Lung (tissue), 12 donors: Measurements from ENCODE around the gene COL13A1. TPM values are rescaled to one million over a fixed set of nuclear protein-coding genes. Genes with fewer than 3 reads are reported as not detected.

Experiments used
- ATAC-seq: fragments of 200-7000 bp; cut with Tn5 transposase; one replicate; pipeline ENCODE4 v1.9.1; 2020; ENCODE audit warnings: moderate number of reproducible peaks; ENCODE audit not compliant: insufficient read depth, low FRiP score
- DNase-seq, 3 donors: peaks; one replicate each; pipeline ENCODE4 v3.0.0-alpha.2; 2013 to 2017
- H3K27ac ChIP-seq, 2 donors: one replicate each; pipeline ENCODE4 v1.5.1; 2013; ENCODE audit warnings: mild to moderate bottlenecking in 2 of 2, moderate library complexity in 2 of 2, control low read depth in 1 of 2, inconsistent platforms in 1 of 2, low read depth in 1 of 2, low read length in 1 of 2
- H3K27me3 ChIP-seq, 3 donors: one replicate each; pipeline ENCODE4 v1.5.1; 2013; ENCODE audit warnings: low read length in 2 of 3; ENCODE audit not compliant: control insufficient read depth in 3 of 3, insufficient read depth in 3 of 3
- H3K36me3 ChIP-seq, 4 donors: one replicate each; pipeline ENCODE4 v1.5.1; 2013; ENCODE audit warnings: low read length in 4 of 4, mild to moderate bottlenecking in 1 of 4, moderate library complexity in 1 of 4; ENCODE audit not compliant: control insufficient read depth in 4 of 4, insufficient read depth in 4 of 4
- H3K4me1 ChIP-seq, 5 donors: one replicate each; pipeline ENCODE4 v1.5.1; 2013; ENCODE audit warnings: low read length in 5 of 5, mild to moderate bottlenecking in 2 of 5, moderate library complexity in 1 of 5; ENCODE audit not compliant: control insufficient read depth in 5 of 5, insufficient read depth in 5 of 5
- H3K4me3 ChIP-seq: one replicate; pipeline ENCODE4 v1.5.1; 2013; ENCODE audit warnings: mild to moderate bottlenecking, control low read depth, moderate library complexity
- H3K9ac ChIP-seq, 2 donors: one replicate each; pipeline ENCODE4 v1.5.1; 2013; ENCODE audit warnings: low read length in 2 of 2, control low read depth in 1 of 2; ENCODE audit not compliant: insufficient read depth in 1 of 2
- H3K9me3 ChIP-seq, 4 donors: one replicate each; pipeline ENCODE4 v1.5.1; 2013; ENCODE audit warnings: low read length in 3 of 4, mild to moderate bottlenecking in 1 of 4, moderate library complexity in 1 of 4; ENCODE audit not compliant: control insufficient read depth in 4 of 4, insufficient read depth in 3 of 4
- WGBS, 2 donors: extraction: QIAGEN DNeasy Blood & Tissue Kit; methylation state at CpG; one replicate each; pipeline ENCODE4 v1.1.7; 2013; 5-methylcytosine and 5-hydroxymethylcytosine counted together
- polyA plus RNA-seq, 2 donors: library from polyadenylated mRNA; stranded (reverse); fragments of 200-250 nt; gene quantifications; one replicate each; pipeline ENCODE4 v1.2.1, GENCODE V29; 2013
- total RNA-seq, 2 donors: library from RNA; depleted of rRNA in 1 of 2; stranded (reverse); fragments of >200 nt in 1 of 2; gene quantifications; one replicate each; pipeline ENCODE4 v1.2.1, GENCODE V29; 2014 to 2021
- TF ChIP-seq, protein P1 (sequence below): IDR thresholded peaks from 2 replicates; pipeline ENCODE4 v1.5.1; 2012; ENCODE audit warnings: mild to moderate bottlenecking; ENCODE audit errors: control extremely low read depth, extremely low read depth
- donor health status: control.
- donor health status: control.
- donor health status: Bipolar disorder and iron deficiency.
- donor health status: healthy.
- donor health status: DM: yes; HTN: yes; CAD: no.

The COL13A1 gene
- total and polyA plus RNA-seq, 4 donors = 2.7 to 42.1 (median 5.6) TPM

DNA sequence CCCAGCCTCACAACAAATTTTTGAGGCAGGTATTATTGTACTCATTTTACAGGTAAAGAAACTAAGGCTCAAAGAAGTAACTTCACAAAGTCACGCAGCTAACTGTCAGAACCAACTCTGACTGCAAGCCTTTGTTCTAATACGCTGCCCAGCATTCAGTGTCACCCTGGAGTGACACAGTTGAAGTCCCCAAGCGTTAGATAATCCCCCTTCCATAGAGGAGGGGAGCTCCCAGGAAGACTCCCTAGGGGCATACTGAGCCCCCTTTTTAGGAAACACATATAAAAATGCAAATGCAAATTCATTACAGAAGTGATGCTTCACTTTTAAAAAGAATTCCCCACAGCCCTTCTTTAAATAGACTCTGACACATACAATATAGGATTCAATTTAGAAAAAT, 150.0 kb downstream of the COL13A1 start:
- Histone ChIP-seq H3K36me3 (peaks cover 0 to 10% (median 5%) of the 10 kb centered on the region in 4 donors), H3K9me3 (no peaks in the 10 kb centered on the region), H3K9ac (no peak overlapping the region), H3K27me3 (no peaks in the 10 kb centered on the region), H3K4me3 (no peak overlapping the region), H3K27ac (no peak overlapping the region), H3K4me1 (no peaks in the 10 kb centered on the region)
- 83 to 88% methylated on average over 3 of the region's 3 CpGs for WGBS, 2 donors
- DNase-seq (no peak), ATAC-seq (no peak)
- TF ChIP-seq, protein P1, sequence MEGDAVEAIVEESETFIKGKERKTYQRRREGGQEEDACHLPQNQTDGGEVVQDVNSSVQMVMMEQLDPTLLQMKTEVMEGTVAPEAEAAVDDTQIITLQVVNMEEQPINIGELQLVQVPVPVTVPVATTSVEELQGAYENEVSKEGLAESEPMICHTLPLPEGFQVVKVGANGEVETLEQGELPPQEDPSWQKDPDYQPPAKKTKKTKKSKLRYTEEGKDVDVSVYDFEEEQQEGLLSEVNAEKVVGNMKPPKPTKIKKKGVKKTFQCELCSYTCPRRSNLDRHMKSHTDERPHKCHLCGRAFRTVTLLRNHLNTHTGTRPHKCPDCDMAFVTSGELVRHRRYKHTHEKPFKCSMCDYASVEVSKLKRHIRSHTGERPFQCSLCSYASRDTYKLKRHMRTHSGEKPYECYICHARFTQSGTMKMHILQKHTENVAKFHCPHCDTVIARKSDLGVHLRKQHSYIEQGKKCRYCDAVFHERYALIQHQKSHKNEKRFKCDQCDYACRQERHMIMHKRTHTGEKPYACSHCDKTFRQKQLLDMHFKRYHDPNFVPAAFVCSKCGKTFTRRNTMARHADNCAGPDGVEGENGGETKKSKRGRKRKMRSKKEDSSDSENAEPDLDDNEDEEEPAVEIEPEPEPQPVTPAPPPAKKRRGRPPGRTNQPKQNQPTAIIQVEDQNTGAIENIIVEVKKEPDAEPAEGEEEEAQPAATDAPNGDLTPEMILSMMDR = no peak

- Histone ChIP-seq H3K4me1 (no peaks in the 10 kb centered on the region), H3K9ac (no peak overlapping the region), H3K4me3 (no peak overlapping the region), H3K27ac (no peak overlapping the region), H3K36me3 (peaks cover 0 to 13% (median 5%) of the 10 kb centered on the region in 4 donors), H3K9me3 (no peaks in the 10 kb centered on the region), H3K27me3 (no peaks in the 10 kb centered on the region)
- 54 to 68% methylated on average over 6 of the region's 6 CpGs for WGBS, 2 donors
- TF ChIP-seq, protein P1 = no peak
- DNase-seq (no peak), ATAC-seq (no peak)
These were observed 150.5 kb downstream of the COL13A1 start for GRCh38 chr10:69952069-69952800.

- ATAC-seq (no peak), DNase-seq (no peak)
- Histone ChIP-seq H3K36me3 (peaks cover 0 to 17% (median 5%) of the 10 kb centered on the region in 4 donors), H3K4me3 (no peak overlapping the region), H3K27me3 (no peaks in the 10 kb centered on the region), H3K9me3 (no peaks in the 10 kb centered on the region), H3K9ac (no peak overlapping the region), H3K27ac (no peak overlapping the region), H3K4me1 (no peaks in the 10 kb centered on the region)
- WGBS, 2 donors = 69 to 76% methylated on average over 5 of the region's 5 CpGs
- TF ChIP-seq, protein P1 = no peak
These were observed 151.1 kb downstream of the COL13A1 start for GRCh38 chr10:69952821-69953221.
